Mesendoderm (in vitro differentiated cells): ENCODE measurements around the gene MEF2B.

Experiments
- DNase-seq: peaks from one replicate; pipeline ENCODE4 v3.0.0; 2013
- H2AK5ac ChIP-seq: 2 replicates; pipeline ENCODE4 v1.6.1; 2013; ENCODE audit warnings: low read length, inconsistent platforms
- H2BK120ac ChIP-seq: 2 replicates; pipeline ENCODE4 v1.6.1; 2013; ENCODE audit warnings: low read depth, mild to moderate bottlenecking, low read length, moderate library complexity, mixed read lengths
- H2BK15ac ChIP-seq: replicated peaks from 2 replicates; pipeline ENCODE4 v1.6.1; 2013; ENCODE audit warnings: low read depth, mild to moderate bottlenecking, moderate library complexity
- H2BK5ac ChIP-seq: 2 replicates; pipeline ENCODE4 v1.6.1; 2013; ENCODE audit warnings: low read length, inconsistent platforms
- H3K18ac ChIP-seq: 2 replicates; pipeline ENCODE4 v1.6.1; 2013; ENCODE audit warnings: mild to moderate bottlenecking, low read length, mixed read lengths
- H3K23ac ChIP-seq: one replicate; pipeline ENCODE4 v1.6.1; 2013; ENCODE audit warnings: low read length
- H3K27ac ChIP-seq: 2 replicates; pipeline ENCODE4 v1.5.1; 2013; ENCODE audit warnings: low read depth, mild to moderate bottlenecking, inconsistent platforms, low read length, moderate library complexity
- H3K27me3 ChIP-seq: 2 replicates; pipeline ENCODE4 v1.6.1; 2013; ENCODE audit warnings: low read length, control low read depth, mild to moderate bottlenecking, inconsistent platforms; ENCODE audit not compliant: insufficient read depth, poor library complexity
- H3K36me3 ChIP-seq: 2 replicates; pipeline ENCODE4 v1.6.1; 2013; ENCODE audit warnings: low read length, inconsistent platforms; ENCODE audit not compliant: control insufficient read depth, insufficient read depth
- H3K4ac ChIP-seq: one replicate; pipeline ENCODE4 v1.6.1; 2013; ENCODE audit warnings: low read depth, mild to moderate bottlenecking, low read length, moderate library complexity
- H3K4me1 ChIP-seq: 2 replicates; pipeline ENCODE4 v1.6.1; 2013; ENCODE audit warnings: low read depth, low read length, inconsistent platforms; ENCODE audit not compliant: control insufficient read depth
- H3K4me2 ChIP-seq: 2 replicates; pipeline ENCODE4 v1.6.1; 2013; ENCODE audit warnings: low read length
- H3K4me3 ChIP-seq: 2 replicates; pipeline ENCODE4 v1.5.1; 2013; ENCODE audit warnings: mild to moderate bottlenecking, low read length
- H3K56ac ChIP-seq: one replicate; pipeline ENCODE4 v1.6.1; 2013; ENCODE audit warnings: low read length
- H3K79me1 ChIP-seq: 2 replicates; pipeline ENCODE4 v1.6.1; 2013; ENCODE audit warnings: low read length, inconsistent platforms
- H3K79me2 ChIP-seq: 2 replicates; pipeline ENCODE4 v1.6.1; 2013; ENCODE audit warnings: mild to moderate bottlenecking, low read length; ENCODE audit not compliant: control insufficient read depth, insufficient read depth
- H3K9ac ChIP-seq: 2 replicates; pipeline ENCODE4 v1.6.1; 2013; ENCODE audit warnings: low read length, inconsistent platforms
- H4K5ac ChIP-seq: one replicate; pipeline ENCODE4 v1.6.1; 2013; ENCODE audit warnings: low read length
- H4K8ac ChIP-seq: one replicate; pipeline ENCODE4 v1.6.1; 2013; ENCODE audit warnings: low read depth, mild to moderate bottlenecking, control low read depth, low read length, moderate library complexity
- WGBS: extraction: QIAGEN DNeasy Blood & Tissue Kit; methylation state at CpG from one replicate; pipeline ENCODE4 v1.1.7; 2013; ENCODE audit warnings: low lambda C conversion rate, missing lambda C conversion rate; ENCODE audit not compliant: insufficient coverage; ENCODE audit errors: extremely low coverage; 5-methylcytosine and 5-hydroxymethylcytosine counted together

The MEF2B gene

DNA sequence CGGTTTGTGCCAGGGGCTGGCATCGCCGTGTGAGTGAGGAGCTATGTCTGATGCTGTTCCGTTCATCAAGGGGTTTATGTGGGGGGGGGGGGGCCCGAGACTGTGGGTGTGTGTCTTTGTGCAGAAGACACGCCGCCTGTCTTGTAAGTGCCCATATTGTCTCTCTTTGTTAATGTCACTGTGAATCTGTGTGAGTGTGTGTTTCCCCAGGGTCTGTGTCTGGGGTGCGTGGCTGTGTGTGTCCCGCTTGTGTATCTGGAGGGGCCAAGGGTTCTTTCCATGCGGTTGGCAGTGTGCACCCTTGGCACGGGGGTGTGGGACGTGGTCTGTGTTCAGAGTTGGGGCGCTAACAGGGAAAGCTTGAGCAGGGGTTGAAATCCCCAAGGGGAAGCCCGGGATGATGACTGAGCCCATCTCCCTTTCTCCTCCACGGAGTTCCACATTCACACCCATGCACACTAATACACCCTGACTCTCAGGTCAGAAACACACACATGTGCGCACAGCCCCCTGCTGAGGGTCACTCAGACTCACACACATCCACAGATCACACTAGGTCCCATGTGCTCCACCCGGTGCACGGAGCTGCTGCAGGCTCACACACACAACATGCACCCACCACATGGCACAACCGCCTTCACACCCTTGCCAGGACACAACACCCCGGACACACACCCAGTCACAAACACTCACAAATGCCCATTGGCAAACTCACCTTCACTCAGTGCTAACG lies 43.5 kb upstream of the MEF2B start:
- H2BK5ac ChIP-seq: no peak overlapping the region
- no peak overlapping the region for H3K4me3 ChIP-seq
- H3K9ac ChIP-seq: no peak overlapping the region
- no peak overlapping the region for H2BK120ac ChIP-seq
- no peaks in the 10 kb centered on the region for H3K36me3 ChIP-seq
- H3K27ac ChIP-seq: no peak overlapping the region
- peaks cover 10% of the 10 kb centered on the region for H3K27me3 ChIP-seq
- WGBS: no CpG with 5 or more reads among the region's 21 CpGs
- no peaks in the 10 kb centered on the region for H3K4me1 ChIP-seq
- no peak overlapping the region for H3K4ac ChIP-seq
- no peak overlapping the region for H2AK5ac ChIP-seq
- H4K5ac ChIP-seq: no peak overlapping the region
- H3K23ac ChIP-seq: no peak overlapping the region
- no peaks in the 10 kb centered on the region for H3K79me1 ChIP-seq
- H3K18ac ChIP-seq: no peak overlapping the region
- no peak overlapping the region for H4K8ac ChIP-seq
- H3K56ac ChIP-seq: no peak overlapping the region
- H2BK15ac ChIP-seq: no peak overlapping the region
- no peak for DNase-seq
- H3K4me2 ChIP-seq: no peak overlapping the region
- H3K79me2 ChIP-seq: no peaks in the 10 kb centered on the region

GRCh38 chr19:19212916-19213315 lies 42.9 kb upstream of the MEF2B start:
- Histone ChIP-seq H2BK15ac (no peak overlapping the region), H3K9ac (no peak overlapping the region), H3K56ac (no peak overlapping the region), H3K27ac (no peak overlapping the region), H3K4me2 (no peak overlapping the region), H3K4me1 (no peaks in the 10 kb centered on the region), H3K79me2 (no peaks in the 10 kb centered on the region), H3K36me3 (no peaks in the 10 kb centered on the region), H2BK5ac (no peak overlapping the region), H4K5ac (no peak overlapping the region), H3K27me3 (peaks cover 10% of the 10 kb centered on the region), H2AK5ac (no peak overlapping the region), H3K4me3 (no peak overlapping the region), H4K8ac (no peak overlapping the region), H3K4ac (no peak overlapping the region), H3K79me1 (no peaks in the 10 kb centered on the region), H3K18ac (no peak overlapping the region), H2BK120ac (no peak overlapping the region), H3K23ac (no peak overlapping the region)
- WGBS: no CpG with 5 or more reads among the region's 7 CpGs
- no peak for DNase-seq

- H3K27me3 ChIP-seq: peaks cover 10% of the 10 kb centered on the region
- peak within 1 kb of the TSS; percentile 21 for H3K9ac ChIP-seq
- H4K5ac ChIP-seq: no peak within 1 kb of the TSS
- H3K27ac ChIP-seq: no peak within 1 kb of the TSS
- no peak within 1 kb of the TSS for H3K4ac ChIP-seq
- peak; percentile 48 for DNase-seq
- H3K18ac ChIP-seq: no peak within 1 kb of the TSS
- H2BK5ac ChIP-seq: no peak within 1 kb of the TSS
- no CpG with 5 or more reads among the region's 54 CpGs for WGBS
- no peaks in the 10 kb centered on the region for H3K36me3 ChIP-seq
- peak within 1 kb of the TSS; percentile 42 for H3K56ac ChIP-seq
- H2AK5ac ChIP-seq: no peak within 1 kb of the TSS
- H2BK120ac ChIP-seq: no peak within 1 kb of the TSS
- no peak within 1 kb of the TSS for H2BK15ac ChIP-seq
- H3K4me2 ChIP-seq: peak within 1 kb of the TSS; percentile 67
- H3K79me2 ChIP-seq: no peaks in the 10 kb centered on the region
- no peaks in the 10 kb centered on the region for H3K79me1 ChIP-seq
- H3K23ac ChIP-seq: no peak within 1 kb of the TSS
- no peaks in the 10 kb centered on the region for H3K4me1 ChIP-seq
- H3K4me3 ChIP-seq: peak within 1 kb of the TSS; percentile 24
- no peak within 1 kb of the TSS for H4K8ac ChIP-seq
These were observed 41.7 kb upstream of the MEF2B start, which contains the start of gene NCAN for GRCh38 chr19:19211499-19212420. Gene NCAN, plus strand, starts transcription at chr19:19211958. Its CDS starts 4,996 bp downstream, at chr19:19216954.

- Histone ChIP-seq H3K4me2 (no peak overlapping the region), H3K9ac (no peak overlapping the region), H4K8ac (no peak overlapping the region), H3K18ac (no peak overlapping the region), H3K56ac (no peak overlapping the region), H3K36me3 (no peaks in the 10 kb centered on the region), H3K4me1 (no peaks in the 10 kb centered on the region), H2AK5ac (no peak overlapping the region), H4K5ac (no peak overlapping the region), H3K23ac (no peak overlapping the region), H2BK120ac (no peak overlapping the region), H2BK5ac (no peak overlapping the region), H3K4me3 (no peak overlapping the region), H3K27ac (no peak overlapping the region), H3K79me1 (no peaks in the 10 kb centered on the region), H3K27me3 (peaks cover 10% of the 10 kb centered on the region), H2BK15ac (no peak overlapping the region), H3K4ac (no peak overlapping the region), H3K79me2 (no peaks in the 10 kb centered on the region)
- no CpG with 5 or more reads among the region's 9 CpGs for WGBS
- DNase-seq: no peak
These were observed 39.3 kb upstream of the MEF2B start for GRCh38 chr19:19209372-19209771.

- no CpG with 5 or more reads among the region's 8 CpGs for WGBS
- Histone ChIP-seq H3K27ac (no peak overlapping the region), H3K79me2 (no peaks in the 10 kb centered on the region), H3K4me1 (no peaks in the 10 kb centered on the region), H3K18ac (no peak overlapping the region), H2BK15ac (no peak overlapping the region), H2BK120ac (no peak overlapping the region), H3K4me3 (no peak overlapping the region), H2BK5ac (no peak overlapping the region), H4K8ac (no peak overlapping the region), H3K23ac (no peak overlapping the region), H3K4ac (no peak overlapping the region), H3K27me3 (peaks cover 10% of the 10 kb centered on the region), H3K9ac (no peak overlapping the region), H3K36me3 (no peaks in the 10 kb centered on the region), H3K56ac (no peak overlapping the region), H2AK5ac (no peak overlapping the region), H3K79me1 (peaks cover under 1% of the 10 kb centered on the region), H4K5ac (no peak overlapping the region), H3K4me2 (no peak overlapping the region)
- no peak for DNase-seq
These were observed 37.8 kb upstream of the MEF2B start for GRCh38 chr19:19207637-19208572.
